H4 (cell line): Measurements from ENCODE around the gene VPS51. TPM values are rescaled to one million over a fixed set of nuclear protein-coding genes. Genes with fewer than 3 reads are reported as not detected.
A peak's percentile ranks its signal among the peaks of the same experiment; 100 is the strongest.
"Not testable (repeated sequence)": the region's sequence is repeated elsewhere in the genome, so short reads cannot be mapped to it uniquely, and the experiment has no call there.

Experiments
- DNase-seq: peaks from one replicate; pipeline ENCODE4 v3.0.0-alpha.2; 2015; ENCODE audit warnings: low spot score
- total RNA-seq: library from RNA; depleted of rRNA; stranded (reverse); fragments of >200 nt; shearing (Covaris generic); gene quantifications from 2 replicates; pipeline ENCODE4 v1.2.3, GENCODE V29; 2014

VPS51 gene
- total RNA-seq, 1 experiment from 2014 or later = 68.7 TPM

DNA sequence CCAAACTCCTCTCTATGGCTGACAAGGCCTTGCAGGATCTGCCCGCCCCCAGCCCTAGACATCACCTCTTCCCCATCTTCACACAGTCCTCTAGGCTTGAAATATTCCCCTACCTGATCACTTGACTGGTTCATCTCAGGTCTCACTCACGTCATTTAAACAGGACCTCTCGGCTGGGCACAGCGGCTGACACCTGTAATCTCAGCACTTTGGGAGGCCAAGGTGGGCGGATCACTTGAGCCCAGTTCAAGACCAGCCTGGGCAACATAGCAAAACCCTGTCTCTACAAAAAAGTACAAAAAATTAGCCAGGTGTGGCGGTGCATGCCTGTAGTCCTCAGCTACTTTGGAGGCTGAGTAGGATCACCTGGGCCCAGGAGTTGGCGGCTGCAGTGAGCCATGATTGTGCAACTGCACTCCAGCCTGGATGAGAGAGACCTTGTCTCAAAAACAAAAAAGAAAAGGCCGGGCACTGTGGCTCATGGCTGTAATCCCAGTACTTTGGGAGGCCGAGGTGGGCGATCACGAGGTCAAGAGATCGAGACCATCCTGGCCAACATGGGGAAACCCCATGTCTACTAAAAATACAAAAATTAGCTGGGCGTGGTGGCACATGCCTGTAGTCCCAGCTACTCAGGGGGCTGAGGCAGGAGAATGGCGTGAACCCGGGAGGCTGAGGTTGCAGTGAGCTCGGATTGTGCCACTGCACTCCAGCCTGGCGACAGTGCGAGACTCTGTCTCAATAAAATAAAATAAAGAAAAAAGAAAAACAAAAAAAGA, 23.1 kb downstream of the VPS51 start:
- DNase-seq = not testable (repeated sequence)

DNA sequence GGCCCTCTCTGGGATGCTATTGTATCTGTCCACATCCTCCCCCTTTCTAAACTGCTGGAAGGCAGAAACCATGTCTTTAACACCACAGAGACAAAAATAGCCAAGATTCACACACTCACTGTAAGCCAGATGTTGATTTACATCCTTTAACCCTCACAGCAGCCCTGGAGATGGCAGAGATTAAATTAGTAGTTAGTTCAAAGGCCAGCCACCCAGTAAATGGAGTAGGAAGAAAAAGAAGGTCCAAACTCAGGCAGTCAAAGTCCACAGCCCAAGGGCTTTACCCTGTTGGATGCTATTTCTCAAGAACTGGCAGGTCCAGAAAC, 23.6 kb downstream of the VPS51 start:
- no peak for DNase-seq

DNA sequence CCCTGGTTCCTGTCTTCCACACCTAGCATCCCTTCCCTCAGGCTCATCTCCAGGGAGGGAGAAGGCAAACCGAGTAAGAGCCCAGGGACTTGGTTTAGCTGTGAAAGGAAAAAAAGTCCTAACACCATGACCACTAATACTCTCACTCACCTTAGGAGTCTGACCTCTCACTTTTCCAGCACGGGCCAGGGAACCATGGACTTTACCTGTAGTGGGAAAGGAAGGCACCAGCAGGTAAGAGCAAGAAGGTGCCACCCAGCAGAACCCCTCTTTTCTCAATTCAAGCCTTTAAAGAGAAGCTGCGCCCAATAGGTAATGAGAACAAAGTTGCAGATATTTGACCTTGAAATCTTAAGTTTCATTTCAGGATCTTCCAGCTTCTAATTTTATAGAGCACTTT, 24.8 kb downstream of the VPS51 start:
- DNase-seq = no peak

DNA sequence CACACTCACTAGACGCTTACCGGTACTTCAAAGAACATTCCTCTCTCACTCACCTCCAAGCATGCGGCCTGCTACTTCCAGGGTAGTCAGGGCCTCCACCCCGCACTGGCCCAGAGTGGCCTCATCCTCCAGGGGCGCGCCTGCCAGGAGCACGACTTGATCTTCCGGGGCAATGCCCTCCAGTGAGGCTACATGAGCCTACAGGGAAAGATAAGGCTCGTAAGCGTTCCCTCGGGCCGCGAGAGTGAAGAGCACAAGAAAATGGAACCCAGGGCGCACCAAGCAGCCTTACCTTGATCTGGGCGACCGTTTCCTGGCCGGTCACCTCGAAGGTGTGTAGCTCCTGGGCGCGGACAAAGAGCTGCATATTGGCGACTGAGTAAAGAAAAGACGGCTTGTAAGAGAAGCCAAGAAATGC, 25.4 kb downstream of the VPS51 start:
- no peak for DNase-seq

DNA sequence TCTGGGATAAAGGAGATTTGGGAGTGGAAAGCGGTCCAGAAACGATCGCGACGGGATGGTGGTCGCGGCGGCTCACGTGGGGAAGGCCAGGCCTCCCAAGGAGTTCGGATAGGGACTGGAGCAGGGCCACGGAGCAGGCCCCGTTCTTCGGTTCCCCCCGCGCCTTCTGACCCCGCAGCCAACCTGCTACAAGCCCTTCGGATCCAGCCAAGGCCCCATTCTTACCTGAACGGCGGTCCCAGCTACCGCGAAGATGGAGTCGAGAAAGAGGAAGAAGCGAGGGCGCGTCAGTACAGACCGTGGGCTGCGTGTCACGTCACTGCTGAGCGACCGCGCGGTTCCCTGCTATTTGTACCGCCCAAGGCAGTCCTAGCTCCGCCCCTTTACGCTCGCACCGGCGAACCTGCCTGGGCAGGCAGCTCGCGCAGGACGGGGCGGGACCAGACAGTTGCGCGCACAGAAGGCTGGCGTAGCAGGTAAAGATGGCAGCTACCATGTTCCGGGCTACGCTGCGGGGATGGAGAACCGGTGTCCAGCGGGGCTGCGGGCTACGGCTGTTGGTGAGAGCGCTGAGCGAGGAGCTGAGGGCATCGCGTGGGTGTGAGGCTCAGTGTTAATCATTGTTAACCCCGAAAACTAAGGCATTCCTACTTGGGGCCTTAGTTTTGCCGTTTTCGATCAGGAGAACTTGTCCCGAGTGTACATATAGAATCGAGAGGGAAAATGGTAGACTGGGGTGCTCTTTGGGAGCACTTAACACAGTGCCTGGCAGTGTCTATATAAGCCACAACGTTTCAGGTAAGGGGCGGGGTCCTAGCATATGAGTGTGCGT, 26.1 kb downstream of the VPS51 start, which contains the start of the genes FAU and MRPL49:
TSS of gene FAU (minus strand) at position 270 of the 832 bp plus-strand sequence. CDS start 321 bp downstream, outside the sequence.
TSS of gene MRPL49 (plus strand) at position 457 of the 832 bp plus-strand sequence. CDS start at position 483, 26 bp downstream.
- DNase-seq = peak; percentile 98

DNA sequence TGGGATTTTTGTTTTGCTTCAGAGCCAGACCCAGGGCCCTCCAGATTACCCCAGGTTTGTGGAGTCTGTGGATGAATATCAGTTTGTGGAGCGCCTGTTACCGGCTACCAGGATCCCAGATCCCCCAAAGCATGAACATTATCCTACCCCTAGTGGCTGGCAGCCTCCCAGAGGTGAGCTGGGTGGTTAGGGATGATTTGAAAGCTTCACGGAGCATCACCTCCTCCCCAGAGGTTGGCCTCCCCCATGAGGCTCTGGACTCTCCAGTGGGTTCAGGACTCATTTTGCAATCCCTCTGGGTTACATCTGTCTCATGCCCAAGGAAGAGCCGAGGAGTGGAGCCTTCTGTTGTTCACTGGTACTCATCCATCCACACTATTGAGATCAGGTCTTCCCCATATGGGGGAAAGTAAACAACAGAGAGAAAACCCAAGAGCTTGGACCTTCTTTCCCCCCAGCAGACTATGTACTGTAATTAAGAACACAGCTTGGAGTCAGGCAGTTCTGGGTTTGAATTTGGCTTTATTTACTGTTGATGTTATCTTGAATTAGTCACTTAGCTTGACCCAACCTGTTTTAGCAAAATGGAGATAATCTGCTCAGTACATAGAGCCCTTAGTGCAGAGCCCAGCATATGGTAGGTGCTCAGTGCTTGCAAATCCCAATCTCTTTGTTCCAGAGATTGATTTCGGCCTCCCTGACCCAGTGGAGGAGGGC, 28.6 kb downstream of the VPS51 start:
- DNase-seq = no peak

DNA sequence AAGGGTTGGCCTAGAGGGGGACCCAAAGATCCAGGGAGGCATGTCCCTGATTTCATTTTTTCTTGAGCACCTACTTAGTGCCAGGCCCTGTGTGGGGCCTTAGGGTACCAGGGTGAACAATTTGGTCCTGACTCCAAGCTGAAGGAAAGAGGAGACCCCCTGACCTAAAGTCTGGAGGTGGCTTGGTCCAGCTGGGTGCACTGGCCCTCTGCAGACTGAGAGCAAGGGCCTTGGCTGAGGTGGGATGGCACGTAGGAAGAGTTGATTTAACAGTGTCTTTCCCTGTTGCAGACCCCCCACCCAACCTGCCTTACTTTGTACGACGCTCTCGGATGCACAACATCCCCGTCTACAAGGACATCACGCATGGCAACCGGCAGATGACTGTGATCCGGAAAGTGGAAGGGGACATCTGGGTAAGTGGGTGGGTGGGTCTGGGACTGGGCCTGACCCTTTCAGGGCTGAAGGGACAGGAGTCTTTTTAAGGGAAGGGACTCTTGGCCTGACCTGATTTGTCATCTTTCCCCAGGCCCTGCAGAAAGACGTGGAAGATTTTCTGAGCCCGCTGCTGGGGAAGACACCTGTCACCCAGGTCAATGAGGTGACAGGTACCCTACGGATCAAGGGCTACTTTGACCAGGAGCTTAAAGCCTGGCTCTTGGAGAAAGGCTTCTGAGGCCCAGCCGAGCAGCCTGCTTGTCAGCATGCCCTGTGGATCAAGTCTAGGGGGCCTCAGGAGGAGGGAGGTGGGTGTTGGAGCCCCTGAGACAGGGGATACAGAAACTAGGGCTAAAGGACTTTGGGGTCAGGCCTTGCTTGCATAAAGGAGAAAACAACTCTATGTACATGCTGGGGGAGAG, 29.4 kb downstream of the VPS51 start:
- no peak for DNase-seq

DNA sequence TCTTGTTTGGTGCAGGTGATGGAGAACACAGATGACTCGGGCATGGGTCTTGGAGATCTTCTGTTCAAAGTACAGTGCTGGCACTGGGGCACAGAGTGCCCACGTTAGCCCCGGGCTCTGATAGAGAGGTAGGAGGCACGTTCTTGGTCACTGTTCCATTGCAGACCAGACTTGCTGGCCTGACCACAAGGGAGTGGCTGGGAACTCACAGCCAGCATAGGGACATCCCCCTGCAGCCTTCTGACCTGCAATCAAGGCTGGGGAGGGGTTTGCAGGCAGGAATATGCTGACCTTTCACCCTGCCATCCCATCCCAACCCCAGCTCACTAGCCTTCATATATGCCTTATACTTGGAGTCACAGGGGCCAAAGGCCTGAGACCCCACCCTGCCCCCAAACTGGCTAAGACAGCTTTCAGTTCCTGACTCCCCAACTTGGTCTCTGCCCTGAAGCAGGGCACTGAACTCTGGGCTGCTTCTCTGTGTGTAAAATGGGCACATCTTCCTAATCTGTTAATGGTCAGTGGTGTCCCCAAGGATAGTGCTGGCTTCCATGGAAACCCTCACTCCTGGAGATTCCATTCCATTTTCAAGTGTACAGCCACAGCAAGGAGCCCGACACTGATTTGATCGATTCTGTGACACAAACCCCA, 30.7 kb downstream of the VPS51 start:
- no peak for DNase-seq

DNA sequence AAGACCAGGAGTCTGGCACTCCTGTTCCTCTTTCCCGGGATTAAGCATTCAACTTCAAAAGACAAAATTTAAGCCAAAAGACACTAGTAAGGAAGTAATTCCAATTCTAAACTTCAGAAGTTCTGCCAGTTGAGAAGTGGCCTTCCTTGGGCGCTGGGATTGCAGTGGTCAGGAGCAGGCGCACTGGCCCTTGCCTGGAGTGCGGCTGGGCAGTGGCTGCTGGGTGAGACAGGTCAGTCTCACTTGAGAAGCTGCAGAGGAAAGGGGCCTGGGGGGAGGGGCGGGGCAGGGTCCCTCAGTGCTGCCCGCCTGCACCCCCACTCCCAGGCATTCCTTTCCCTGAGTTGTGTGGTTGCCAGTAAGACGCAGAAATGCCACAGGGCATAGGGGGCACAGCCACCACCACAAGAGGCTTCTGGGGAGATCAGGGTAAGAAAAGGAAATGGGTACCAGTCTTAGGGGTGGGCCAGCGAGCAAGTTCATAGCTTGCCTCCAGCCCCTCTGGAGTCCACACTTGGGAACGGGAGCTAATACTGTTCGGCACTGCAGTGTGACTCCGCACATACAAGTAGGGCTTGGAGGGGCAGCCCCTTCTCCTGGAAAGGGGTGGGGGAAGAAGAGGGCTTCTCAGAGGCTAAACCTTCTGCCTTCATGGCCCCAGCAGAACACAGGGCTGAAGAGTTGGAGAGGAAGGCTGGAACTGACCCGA, 31.6 kb downstream of the VPS51 start:
- DNase-seq = no peak

DNA sequence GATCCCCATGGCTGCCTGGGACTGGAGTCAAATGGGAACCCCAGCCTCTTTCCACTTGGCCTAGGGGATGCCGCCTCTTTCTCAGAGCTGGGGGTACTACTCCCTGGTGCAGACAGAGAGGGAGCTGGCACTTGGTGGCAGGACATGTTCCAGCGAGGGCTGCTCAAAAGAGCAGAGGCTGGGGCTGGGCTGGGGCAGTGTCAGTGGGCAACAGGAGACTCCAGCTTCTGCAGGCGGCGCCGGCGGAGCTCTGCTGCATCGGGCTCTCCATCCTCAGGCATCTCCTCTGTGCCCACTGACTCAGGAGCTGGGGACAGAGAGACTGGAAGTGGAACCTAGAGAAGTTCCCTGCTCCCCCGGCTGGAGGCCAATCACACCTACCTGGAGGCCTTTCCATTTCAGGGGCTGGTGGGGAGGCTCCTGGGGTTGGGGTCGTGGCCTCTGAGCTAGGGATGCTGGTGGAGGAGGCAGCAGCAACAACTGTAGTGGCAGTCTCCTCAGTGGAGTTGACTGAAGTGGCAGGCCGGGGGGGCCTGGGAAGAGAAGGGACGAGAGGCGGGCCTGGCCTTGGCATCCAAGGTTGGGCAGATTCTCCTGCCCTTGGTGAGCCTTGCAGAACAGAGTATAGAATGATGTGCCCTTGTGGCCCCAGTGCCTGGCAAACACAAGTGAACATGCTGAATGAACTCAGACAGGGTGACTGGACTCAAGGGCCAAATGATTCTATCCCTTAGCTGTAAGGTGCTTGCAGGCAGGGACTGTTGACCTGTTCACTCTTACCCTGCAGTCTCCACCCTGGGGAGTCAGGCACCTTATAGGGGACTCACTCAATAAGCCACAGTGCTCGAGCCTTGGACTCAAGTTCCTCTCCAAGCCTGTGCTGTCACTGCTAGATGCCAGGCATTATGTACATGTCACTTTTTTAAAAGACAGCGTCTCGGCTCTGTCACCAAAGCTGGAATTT, 32.5 kb downstream of the VPS51 start:
- no peak for DNase-seq

DNA sequence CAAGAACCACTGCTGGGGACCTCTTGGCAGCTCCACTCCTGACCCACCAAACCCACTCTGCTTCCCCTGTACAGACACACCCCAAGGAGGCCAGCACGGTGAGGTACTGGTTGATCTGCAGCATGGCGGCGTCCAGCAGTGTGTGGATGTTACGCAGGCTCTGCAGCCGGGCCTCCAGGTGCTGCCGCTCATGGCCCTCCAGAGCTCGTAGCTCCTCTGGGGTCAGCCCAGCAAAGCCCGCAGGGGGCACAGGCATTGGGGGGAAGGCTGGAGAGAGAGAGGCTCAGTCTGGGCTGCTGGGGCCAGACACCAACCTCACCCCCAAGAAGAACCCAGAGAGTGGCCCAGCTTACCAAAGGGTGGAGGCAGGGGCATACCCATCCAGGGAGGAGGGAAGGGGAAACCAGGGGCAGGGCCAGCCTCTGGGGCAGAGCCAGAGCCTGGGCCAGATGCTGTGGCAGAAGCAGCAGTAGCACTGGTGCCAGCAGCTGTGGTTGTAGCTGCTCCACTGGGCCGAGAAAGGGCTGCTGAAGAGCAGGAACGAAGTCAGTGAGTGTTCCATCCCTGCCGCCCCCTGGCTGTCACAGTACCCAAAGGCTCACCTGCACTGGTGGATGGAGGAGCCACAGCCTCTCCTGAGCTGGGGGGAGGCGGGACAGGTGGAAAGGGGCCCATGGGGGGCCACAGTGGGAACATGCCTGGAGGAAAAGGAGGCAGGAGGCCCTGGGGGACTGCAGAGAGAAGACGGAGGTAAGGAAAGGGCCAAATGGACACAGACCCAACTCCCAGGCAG, 33.8 kb downstream of the VPS51 start:
- no peak for DNase-seq

DNA sequence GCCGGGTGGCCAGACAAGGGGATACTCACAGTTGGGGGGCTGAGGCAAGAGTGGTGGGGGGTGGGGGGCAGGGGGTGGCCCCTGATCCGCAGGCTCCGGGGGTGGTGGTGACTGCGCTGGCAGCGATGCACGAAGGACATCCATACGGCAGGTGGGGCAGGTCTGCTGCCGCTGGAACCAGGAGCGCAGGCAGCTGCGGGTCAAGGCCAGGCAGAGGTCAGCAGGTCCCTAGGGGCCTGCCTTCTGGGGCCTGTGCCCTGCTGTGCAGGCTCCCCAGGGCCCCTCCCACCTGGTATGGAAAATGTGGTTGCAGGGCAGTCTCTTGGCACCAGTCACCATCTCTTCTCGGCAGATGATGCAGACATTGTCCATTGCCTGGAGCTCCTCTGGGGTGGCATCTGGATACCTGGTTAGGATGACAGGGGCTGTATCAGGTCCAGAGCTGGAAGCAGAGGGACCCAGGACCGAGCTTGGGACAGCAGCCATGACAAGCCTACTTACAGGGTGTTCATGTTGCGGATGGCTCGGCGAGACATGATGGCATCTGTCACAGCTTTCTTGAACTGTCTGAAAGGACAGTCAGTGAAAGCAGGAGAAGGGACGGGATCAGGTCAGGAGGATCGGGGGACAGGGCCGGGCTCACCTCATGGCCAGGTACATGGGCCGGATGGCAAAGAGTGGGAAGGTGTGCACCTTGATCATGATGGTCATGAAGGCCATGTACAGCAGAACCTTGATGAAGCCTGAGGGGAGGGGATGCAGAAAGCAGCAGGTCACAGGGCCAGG, 34.8 kb downstream of the VPS51 start:
- DNase-seq = no peak

DNA sequence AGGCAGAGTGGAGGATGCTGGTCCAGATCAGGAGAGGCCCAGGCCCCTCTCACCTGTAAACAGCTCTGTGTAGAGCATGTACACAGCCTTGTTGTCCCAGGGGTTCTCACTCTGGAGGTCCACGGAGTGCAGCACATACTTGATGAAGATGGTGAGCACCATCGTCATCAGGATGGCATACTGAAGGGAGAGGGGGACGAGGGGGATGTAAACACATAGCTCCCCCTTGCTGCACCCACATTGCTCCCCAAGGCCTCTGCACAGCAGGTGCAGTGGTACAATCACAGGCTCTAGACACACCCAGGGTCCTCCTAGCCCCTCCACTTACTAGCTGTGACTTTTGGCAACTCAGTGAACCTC, 35.4 kb downstream of the VPS51 start:
- DNase-seq = no peak

DNA sequence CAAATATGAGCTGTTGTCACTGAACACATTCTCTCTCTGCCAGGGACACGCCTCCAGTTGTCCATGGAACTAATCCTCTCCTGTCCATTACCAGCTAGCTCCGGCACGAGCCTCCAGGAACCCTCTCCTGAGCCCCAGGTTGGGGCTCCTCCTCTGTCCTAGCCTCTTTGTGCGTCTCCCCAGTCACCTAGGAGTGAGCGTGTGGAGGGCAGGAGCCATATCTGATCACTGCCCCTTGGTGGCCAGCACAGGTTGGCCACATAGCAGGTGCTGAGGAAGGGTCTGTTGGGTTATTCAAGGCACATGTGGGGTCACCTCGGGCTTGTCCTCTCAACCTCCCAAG, 35.9 kb downstream of the VPS51 start:
- DNase-seq = no peak

DNA sequence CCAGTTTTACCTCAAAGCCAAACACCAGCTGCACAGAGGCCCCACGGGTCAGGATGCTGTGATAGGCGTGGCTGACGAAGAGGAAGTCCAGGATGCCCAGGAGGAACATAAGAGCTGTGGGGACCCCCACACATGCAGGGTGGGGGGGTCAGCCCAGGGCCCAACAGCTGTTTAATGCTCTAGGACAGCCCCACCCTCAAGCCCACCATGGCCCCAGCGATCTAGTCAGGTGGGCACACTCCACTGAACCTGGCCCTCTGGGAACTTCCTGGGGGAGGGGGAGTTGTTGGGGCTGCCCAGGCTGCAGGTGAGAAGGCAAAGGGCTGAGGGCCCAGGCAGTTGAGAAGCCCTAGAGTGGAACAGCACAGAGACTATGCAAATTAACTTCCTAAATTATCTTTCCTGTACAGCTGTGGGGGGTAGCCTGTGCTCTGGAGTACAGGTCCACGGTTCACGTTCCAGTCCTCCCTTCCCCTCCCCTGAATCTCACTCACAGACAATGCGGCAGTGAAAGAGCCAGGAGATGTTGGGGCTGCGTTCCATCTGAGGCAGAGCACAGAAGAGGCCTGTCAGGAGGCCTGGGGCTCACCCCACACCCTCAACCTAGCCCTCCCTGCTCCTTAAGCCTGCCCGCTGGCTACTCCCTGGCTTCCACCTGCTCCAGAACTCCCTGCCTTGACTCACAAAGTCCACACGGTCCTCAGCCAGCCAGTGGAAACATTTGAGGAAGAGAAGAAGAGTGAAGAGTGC, 36.4 kb downstream of the VPS51 start:
- no peak for DNase-seq

DNA sequence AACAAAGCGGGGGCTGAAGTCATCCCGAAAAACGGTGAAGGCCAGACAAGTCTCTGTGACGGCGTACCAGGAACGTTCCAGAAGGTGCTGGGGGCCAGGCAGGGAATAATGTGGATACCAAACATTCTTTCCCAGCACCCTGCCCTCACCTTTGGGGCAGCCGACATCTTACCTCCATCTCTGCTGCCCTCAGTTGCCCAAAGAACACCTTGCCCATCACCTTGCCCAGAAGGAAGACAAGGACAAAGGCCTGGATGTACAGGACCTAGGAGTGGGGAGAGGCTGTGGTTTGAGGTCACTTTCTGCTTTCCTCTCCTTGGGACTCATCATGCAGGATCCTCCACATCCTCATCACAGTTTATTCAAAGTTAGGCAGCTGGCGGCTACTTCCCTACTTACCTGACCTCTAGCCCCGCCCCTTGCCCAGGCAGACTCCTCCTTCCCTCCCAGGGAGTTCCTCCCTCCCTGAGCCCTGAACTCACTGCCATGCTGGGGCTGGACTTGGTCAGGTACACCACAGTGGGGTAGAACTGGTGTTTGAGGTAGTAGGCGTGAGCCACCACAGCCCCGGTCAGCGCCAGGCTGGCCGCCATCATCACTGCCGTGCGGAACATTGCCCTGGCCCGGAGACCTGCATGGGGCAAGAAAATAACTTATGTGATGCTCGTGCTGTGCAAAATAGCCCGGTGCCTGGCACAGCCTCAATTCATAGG, 37.1 kb downstream of the VPS51 start:
- no peak for DNase-seq
